NCI-H2081 (cell line): ENCODE results near the gene SNX9.
A peak's percentile ranks its signal among the peaks of the same experiment; 100 is the strongest.
"Not testable (repeated sequence)": the region's sequence is repeated elsewhere in the genome, so short reads cannot be mapped to it uniquely, and the experiment has no call there.

Experiments
- DNase-seq, 2 experiments: peaks; one replicate each; lab custom pipeline; 2025; lab: John Stamatoyannopoulos, UW

SNX9 gene

GRCh38 chr6:157927011-157927410 is 104.0 kb downstream of the SNX9 start:
- no peak for DNase-seq

- DNase-seq: no peak
Observed at GRCh38 chr6:157928428-157928827, 105.4 kb downstream of the SNX9 start.

GRCh38 chr6:157929076-157929475 is 106.0 kb downstream of the SNX9 start:
- no peak for DNase-seq

- no peak for DNase-seq
Observed at GRCh38 chr6:157929765-157930319, 106.8 kb downstream of the SNX9 start.

- no peak for DNase-seq
Observed at GRCh38 chr6:157935786-157936185, 112.7 kb downstream of the SNX9 start.

- DNase-seq: no peak
Observed at GRCh38 chr6:157937318-157937717, 114.3 kb downstream of the SNX9 start.

GRCh38 chr6:157937916-157938315 is 114.9 kb downstream of the SNX9 start:
- no peak for DNase-seq

GRCh38 chr6:157940375-157941036 is 117.5 kb downstream of the SNX9 start:
- DNase-seq: not testable (repeated sequence)

GRCh38 chr6:157941101-157941863 is 118.2 kb downstream of the SNX9 start:
- DNase-seq: no peak

- no peak for DNase-seq
Observed at GRCh38 chr6:157942351-157942750, 119.3 kb downstream of the SNX9 start.

- no peak for DNase-seq
Observed at GRCh38 chr6:157943249-157943963, 120.4 kb downstream of the SNX9 start.

GRCh38 chr6:157943964-157944283 is 120.9 kb downstream of the SNX9 start:
- no peak for DNase-seq

- DNase-seq: no peak
Observed at GRCh38 chr6:157944983-157945931, 122.2 kb downstream of the SNX9 start.

GRCh38 chr6:157946053-157946617 is 123.1 kb downstream of the SNX9 start:
- DNase-seq: no peak

- peak in 1 of 2 experiments; percentile 1 for DNase-seq
Observed at GRCh38 chr6:157946865-157947532, 124.0 kb downstream of the SNX9 start.

- DNase-seq: not testable (repeated sequence)
Observed at GRCh38 chr6:157950899-157951298, 127.9 kb downstream of the SNX9 start.

GRCh38 chr6:157951828-157952227 is 128.8 kb downstream of the SNX9 start:
- DNase-seq: no peak

GRCh38 chr6:157952861-157953351 is 129.9 kb downstream of the SNX9 start:
- no peak for DNase-seq

GRCh38 chr6:157953580-157954091 is 130.6 kb downstream of the SNX9 start:
- no peak for DNase-seq
